T47D (cell line): ENCODE data around the gene NCOA6.
"Not testable (repeated sequence)": the region's sequence is repeated elsewhere in the genome, so short reads cannot be mapped to it uniquely, and the experiment has no call there.

Experiments
- DNase-seq, 2 experiments: peaks; one replicate each; pipeline versions ENCODE4 v3.0.0 to v3.0.0-alpha.2; 2011 to 2012; ENCODE audit warnings: low read depth in 1 of 2, low spot score in 1 of 2
- JUND ChIP-seq: IDR thresholded peaks from 2 replicates; pipeline ENCODE4 v1.6.1; 2012; ENCODE audit warnings: low read depth
- in situ Hi-C: cut with HindIII; loops from 2 replicates; pipeline ENCODE4 v1.10.0; 2016; ENCODE audit warnings: low sequenced_read_pairs, low pct_unique_long_range_greater_than_20kb

NCOA6 gene

DNA sequence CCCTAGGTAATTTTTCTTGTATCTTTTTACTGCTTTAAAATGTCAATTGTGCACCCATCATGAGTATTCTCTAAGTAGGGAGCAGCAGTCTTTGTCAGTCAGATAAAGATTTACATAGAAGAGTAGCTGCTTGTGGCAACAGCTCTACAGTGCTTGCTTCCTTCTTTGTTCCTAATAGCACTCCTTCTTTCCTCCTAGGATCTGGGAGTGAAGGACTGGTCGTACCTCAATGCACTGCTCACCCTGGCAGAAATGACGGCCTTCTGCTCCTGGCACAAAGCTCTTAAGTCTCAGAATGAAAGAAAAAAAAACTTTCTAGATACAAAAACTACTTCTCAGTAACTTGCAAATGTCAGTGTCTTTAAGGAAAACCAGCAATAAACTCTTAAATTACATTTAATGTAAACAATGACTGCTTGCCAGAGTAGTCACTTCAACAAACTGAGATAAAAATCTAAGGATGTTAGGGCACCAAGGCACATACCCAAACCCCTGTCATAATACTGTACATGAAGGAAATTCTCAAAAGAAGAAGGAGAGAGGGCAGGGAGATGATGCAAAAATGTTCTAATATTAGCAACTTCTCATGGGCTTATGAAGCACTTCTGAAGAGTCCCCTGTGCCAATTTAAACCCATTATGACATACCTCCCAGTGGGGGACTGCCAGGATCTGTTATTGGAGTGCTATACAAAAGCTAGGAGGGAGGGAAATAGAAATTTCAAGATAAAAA lies 34.0 kb downstream of the NCOA6 start:
- in situ Hi-C loops: no loop called here
- peak in 1 of 2 experiments; percentile 19 for DNase-seq
- no peak for TF ChIP-seq JUND

DNA sequence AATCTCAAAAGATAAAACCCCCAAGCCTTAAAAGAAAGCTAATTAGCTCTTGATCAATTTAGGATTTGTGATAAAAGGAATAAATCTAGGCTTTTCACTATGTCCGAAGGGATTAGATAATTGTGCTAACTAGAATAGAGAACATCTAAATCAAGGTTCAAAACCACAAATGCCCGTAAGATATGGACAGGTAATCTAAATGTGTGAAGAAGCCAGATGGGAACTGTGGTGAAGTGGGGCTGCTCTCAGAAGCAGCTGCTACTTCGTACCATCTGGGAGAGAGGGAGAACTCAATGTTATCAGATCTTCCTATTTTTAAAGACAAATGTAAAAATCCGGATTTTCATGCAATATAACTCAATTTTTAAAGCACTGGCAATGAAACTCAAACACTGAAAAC lies 44.2 kb downstream of the NCOA6 start:
- no peak for DNase-seq
- in situ Hi-C loops: no loop called here
- no peak for TF ChIP-seq JUND

DNA sequence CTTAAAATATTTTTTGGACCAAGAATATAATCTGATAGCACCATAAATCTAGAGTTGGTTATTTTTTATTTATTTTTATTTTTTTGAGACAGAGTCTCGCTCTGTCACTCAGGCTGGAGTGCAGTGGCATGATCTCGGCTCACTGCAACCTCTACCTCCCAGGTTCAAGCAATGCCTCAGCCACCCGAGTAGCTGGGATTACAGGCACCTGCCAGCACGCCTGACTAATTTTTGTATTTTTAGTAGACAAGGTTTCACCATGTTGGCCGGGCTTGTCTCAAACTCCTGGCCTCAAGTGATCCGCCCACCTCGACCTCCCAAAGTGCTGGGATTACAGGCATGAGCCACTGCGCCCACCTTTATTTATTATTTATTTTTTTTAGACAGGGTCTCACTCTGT lies 45.2 kb downstream of the NCOA6 start:
- in situ Hi-C loops: not testable (repeated sequence)

DNA sequence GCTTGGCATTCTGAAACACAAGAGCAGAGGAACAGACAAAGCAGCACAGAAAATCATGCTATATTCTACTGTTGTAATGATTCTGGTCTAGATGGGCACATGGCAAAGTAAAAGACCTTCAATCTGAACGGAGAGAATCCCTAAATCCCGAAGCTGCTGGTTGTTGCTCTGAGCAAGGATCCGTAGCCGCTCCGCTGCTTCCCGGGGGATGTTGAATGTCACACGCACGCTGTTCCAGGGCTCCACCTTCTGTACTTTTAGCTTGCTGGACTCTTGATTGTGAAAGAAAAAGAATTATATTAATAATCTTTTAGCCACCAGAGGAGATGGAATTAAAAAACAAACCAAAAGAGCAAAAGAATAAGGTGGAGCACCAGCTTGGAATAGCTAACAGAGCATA lies 49.3 kb downstream of the NCOA6 start:
- no peak for DNase-seq
- no peak for TF ChIP-seq JUND
- in situ Hi-C loops: no loop called here

More for the DNA sequence above, 45.2 kb downstream of the NCOA6 start:
- not testable (repeated sequence) for DNase-seq

DNA sequence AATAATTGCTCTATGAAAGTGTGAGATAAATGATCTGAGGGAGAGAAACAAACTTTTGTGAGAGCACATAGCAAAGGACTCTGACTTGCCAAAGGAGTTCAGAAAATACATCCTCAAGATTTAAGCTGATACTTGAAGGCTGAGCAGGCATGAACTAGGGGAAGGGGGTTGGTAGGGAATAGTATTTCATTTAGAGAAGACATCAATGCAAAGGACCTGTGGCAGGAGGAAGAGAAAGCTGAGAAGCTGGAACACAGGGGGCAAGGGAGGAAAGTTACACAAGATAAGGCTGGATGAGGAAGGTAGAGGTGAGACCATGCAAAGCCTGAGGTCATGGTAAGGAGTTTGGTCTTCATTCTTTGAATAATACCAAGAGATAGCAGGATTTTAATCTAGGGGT lies 50.6 kb downstream of the NCOA6 start:
- in situ Hi-C loops: no loop called here

DNA sequence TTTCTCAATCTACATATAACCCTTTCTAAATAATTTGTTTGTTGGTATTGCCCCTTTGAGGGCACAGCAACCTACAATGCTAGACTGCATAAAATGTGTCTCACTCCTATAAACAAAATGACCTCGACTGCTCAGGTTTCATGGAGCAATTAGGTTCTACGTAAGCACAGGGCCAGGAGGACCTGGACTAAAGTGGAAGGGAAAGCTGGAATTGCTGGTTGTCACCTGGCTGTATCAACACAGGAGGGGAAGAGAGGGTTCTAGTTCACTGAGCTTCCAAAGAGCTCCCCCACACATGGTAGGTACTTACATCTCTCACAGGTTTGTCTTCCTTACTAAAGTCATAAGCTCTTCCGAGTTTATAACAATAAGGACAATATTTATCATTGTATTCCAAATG lies 51.0 kb downstream of the NCOA6 start:
- no peak for DNase-seq
- in situ Hi-C loops: no loop called here
- TF ChIP-seq JUND: no peak

More for the DNA sequence above, 50.6 kb downstream of the NCOA6 start:
- DNase-seq: no peak
- TF ChIP-seq JUND: no peak

DNA sequence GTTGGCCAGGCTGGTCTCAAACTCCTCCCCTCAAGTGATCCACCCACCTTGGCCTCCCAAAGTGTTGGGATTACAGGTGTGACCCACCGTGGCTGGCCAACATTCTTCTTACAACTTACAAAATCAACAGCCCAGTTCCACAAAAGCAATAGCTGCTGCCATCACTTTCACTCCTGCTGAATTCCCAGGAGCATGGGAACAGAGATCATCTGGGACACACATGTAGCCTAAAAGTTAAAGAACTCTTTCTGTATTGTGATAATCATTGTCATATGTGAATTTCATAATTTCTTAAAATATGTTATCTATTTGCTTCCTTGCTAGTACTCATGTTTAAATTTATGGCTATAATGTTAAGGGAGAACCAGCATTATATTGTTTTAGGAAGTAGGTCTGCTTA lies 51.7 kb downstream of the NCOA6 start:
- TF ChIP-seq JUND: no peak
- in situ Hi-C loops: no loop called here
- no peak for DNase-seq

DNA sequence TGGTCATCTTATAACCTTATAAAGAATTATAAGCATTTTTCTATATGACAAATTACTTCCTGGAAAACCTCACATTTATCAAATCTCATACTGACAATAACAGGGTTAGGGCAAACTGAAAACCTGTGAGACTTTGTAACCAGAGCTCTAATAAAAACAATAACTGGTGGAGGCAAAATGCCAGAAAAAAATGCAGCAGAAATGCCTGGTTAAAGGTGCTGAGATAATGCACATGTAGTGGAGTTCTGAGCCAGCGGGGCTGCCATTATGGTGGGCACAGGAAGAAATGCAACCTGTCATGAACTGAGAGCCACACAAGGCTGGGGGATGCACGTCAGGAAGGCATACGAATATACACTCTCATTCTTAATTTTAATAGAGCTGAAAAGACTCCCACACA lies 53.0 kb downstream of the NCOA6 start:
- no peak for TF ChIP-seq JUND
- in situ Hi-C loops: no loop called here
- DNase-seq: no peak

DNA sequence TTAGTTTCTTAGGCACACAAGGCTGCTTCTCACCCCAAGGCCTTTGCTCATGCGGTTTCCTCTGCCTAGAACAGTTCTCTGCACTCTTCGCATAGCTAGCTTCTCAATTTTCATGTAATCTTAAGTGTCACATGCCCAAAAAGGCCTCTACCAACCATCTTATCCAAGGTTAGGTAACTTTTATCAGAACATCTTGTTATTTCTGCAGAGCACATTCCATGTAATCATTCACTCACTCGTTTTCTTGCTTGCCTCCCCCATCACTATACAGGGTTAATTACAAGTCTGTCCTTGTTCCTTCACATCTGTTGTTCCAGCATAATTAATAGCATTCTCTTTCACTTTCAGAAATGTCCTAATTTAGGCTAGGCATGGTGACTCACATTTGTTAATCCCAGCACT lies 53.8 kb downstream of the NCOA6 start:
- DNase-seq: peak in 1 of 2 experiments; percentile 3
- TF ChIP-seq JUND: no peak
- in situ Hi-C loops: no loop called here

DNA sequence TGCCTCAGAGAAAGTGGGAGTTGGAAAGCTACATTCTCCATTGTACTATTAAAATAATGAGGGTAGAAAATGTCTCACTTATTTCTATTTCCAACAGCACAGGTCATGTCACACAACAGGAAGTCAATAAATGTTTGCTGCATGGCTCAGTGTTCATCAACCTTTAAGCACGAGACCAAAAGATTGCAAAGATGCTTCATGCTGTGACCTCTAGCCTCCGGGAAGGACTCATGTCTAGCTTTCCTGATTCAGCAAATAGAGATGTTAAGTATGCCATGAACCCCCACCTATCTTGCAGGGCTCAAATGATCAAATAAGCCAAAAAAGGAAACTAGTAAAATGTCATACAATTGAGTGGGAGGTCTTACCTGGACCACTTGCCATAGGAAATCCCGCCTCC lies 57.4 kb downstream of the NCOA6 start:
- in situ Hi-C loops: no loop called here
- no peak for DNase-seq
- no peak for TF ChIP-seq JUND

DNA sequence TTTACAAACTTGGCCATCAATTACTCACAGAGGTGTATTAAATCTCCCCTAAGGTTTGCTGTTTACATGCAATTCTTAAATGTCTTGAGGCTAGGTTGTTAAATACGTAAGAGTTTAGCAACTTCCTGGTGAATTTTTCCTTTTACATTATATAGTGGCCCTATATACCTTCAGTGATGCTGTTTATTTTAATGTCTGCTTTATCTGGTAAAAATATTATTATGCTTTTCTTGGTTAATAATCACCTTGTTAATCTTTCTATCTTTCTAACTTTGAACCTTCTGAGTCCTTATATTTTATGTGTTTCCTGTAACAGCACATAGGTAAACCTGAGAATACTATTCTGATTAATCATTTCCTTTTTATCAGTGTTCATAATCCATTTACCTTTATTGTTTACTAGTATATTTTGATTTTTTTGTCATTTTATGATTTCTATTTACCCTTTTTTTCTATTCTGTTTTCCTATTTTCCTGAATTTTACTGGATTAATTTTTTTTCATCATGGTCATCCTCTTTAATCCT lies 63.4 kb downstream of the NCOA6 start:
- TF ChIP-seq JUND: no peak
- in situ Hi-C loops: no loop called here
- no peak for DNase-seq

DNA sequence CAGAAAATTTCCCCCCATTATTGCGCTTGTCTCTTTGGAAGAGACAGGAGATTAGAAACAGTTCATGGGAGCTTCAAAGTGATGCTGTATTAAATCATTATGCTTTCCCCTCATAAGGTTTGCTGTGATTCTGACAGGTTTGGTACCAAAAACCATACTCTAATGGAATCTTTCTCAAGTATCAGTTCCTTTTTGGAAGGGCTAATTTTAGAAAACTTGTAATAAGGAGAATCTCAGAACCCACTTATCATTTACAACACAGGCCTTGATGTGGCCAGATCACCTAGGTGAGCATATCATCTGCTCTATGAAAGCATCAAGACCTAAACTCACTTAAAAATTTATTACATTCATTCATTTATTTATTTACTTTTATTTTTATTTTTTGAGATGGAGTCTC lies 70.1 kb downstream of the NCOA6 start:
- TF ChIP-seq JUND: no peak
- no peak for DNase-seq
- in situ Hi-C loops: no loop called here

DNA sequence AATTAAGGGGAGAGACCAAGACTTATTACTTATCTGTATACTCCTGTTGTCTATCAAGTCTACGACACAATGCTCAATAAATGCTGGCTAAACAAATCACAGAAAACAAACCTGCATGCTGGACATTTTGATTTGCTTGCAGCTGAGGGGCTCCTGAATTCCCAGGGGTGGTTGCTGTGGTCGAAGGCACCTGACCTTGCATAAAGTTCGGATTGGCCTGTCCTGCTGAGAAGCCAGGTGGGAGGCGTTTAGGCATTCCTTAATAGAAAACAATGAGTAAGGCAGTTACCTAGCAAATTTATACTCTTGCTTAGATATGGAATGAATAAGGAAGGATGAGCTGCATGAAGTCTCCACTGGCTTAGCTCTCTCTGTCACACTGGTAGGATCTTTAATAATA lies 70.8 kb downstream of the NCOA6 start:
- DNase-seq: no peak
- in situ Hi-C loops: no loop called here
- no peak for TF ChIP-seq JUND

DNA sequence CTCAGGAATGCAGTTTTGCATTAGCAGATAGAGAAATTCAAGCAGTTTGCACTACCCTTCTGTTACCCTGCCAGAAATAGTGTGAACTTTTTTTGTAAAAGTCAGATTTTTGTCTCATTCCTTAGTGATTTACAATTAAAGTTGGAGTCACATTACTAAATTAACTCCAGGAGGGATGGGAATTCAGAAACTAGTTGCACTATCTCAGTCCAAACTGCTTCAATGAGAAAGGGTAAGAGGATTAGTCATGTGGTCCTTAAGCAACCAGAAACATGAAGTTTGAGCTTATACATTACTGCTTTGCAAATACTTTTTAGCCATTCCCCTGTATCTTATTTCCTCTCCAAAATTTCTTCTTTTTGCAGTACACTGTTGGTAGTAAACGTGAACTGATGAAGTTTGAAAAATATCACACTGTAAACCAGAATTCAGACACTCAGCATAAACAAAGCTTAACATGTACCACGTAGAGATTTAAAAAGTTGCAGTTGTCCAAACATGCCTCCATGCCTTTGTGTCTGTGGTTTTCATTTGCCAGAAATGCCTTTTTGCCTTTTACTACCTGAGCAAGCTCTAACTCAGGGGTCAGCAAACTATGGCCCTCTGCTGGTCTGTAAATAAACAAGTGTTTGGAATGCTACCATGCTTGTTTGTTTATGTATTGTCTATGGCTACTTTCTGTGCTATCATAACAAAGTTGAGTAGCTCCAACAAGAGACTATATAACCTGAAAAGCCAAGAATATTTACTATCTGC lies 71.6 kb downstream of the NCOA6 start:
- peak in 1 of 2 experiments; percentile 19 for DNase-seq
- in situ Hi-C loops: no loop called here

More for the DNA sequence above, 71.6 kb downstream of the NCOA6 start:
- no peak for TF ChIP-seq JUND
